ENCODE measurements around the gene CLIC3.

DNA sequence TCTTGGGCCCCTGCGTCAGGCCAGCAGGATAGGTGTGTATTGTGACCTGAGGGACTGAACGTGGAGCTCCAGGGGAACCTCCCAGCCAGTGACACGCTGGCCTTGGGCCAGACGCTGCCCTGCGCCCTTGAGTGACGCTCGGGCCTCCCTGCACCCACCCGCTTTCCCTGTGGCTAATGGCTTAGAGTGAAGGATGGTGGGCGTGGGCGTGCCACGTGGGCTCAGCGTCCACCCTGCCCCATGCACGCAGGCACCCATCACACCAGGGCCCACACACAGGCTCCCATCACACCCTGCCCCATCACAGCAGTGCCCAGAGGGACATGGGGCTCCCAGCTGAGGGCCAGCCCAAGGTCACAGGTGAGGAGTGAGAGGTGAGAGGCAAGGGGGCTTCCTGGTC, 40.7 kb upstream of the CLIC3 start:
- TF ChIP-seq, protein P1, sequence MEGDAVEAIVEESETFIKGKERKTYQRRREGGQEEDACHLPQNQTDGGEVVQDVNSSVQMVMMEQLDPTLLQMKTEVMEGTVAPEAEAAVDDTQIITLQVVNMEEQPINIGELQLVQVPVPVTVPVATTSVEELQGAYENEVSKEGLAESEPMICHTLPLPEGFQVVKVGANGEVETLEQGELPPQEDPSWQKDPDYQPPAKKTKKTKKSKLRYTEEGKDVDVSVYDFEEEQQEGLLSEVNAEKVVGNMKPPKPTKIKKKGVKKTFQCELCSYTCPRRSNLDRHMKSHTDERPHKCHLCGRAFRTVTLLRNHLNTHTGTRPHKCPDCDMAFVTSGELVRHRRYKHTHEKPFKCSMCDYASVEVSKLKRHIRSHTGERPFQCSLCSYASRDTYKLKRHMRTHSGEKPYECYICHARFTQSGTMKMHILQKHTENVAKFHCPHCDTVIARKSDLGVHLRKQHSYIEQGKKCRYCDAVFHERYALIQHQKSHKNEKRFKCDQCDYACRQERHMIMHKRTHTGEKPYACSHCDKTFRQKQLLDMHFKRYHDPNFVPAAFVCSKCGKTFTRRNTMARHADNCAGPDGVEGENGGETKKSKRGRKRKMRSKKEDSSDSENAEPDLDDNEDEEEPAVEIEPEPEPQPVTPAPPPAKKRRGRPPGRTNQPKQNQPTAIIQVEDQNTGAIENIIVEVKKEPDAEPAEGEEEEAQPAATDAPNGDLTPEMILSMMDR (IDR thresholded peaks at IDR 0.05; ENCODE audit: insufficient read depth, low read length, poor library complexity, severe bottlenecking), result no peak
- no peak for TF ChIP-seq EZH2phosphoT487 (conservative IDR thresholded peaks at IDR 0.05; ENCODE audit: low read length)

Data from SU-DHL-6 (cell line).